ENCODE results near the gene PIK3R4.

Gene PIK3R4

GRCh38 chr3:130709671-130710070 lies 37.0 kb downstream of the PIK3R4 start:
- H3K36me3 ChIP-seq (ENCODE audit: control insufficient read depth, low read depth, low read length): peaks cover 27% of the 10 kb centered on the region
- H3K4me1 ChIP-seq (ENCODE audit: control insufficient read depth, low read depth, low read length): no peaks in the 10 kb centered on the region
- no peak overlapping the region for H3K27ac ChIP-seq (ENCODE audit: low read length)
- H3K9me3 ChIP-seq (ENCODE audit: control insufficient read depth, low read depth, low read length): no peaks in the 10 kb centered on the region
- no peak overlapping the region for H3K9ac ChIP-seq (ENCODE audit: low read length)
- H3K27me3 ChIP-seq (ENCODE audit: control insufficient read depth, insufficient read depth, low read length): no peaks in the 10 kb centered on the region
- no peak overlapping the region for H3K4me3 ChIP-seq (ENCODE audit: low read length)

- Histone ChIP-seq H3K27ac (ENCODE audit: low read length) (no peak overlapping the region), H3K4me1 (ENCODE audit: control insufficient read depth, low read depth, low read length) (no peaks in the 10 kb centered on the region), H3K9me3 (ENCODE audit: control insufficient read depth, low read depth, low read length) (no peaks in the 10 kb centered on the region), H3K27me3 (ENCODE audit: control insufficient read depth, insufficient read depth, low read length) (no peaks in the 10 kb centered on the region), H3K4me3 (ENCODE audit: low read length) (no peak overlapping the region), H3K36me3 (ENCODE audit: control insufficient read depth, low read depth, low read length) (peaks cover 32% of the 10 kb centered on the region), H3K9ac (ENCODE audit: low read length) (no peak overlapping the region)
These were observed 38.6 kb downstream of the PIK3R4 start for GRCh38 chr3:130707902-130708601.

DNA sequence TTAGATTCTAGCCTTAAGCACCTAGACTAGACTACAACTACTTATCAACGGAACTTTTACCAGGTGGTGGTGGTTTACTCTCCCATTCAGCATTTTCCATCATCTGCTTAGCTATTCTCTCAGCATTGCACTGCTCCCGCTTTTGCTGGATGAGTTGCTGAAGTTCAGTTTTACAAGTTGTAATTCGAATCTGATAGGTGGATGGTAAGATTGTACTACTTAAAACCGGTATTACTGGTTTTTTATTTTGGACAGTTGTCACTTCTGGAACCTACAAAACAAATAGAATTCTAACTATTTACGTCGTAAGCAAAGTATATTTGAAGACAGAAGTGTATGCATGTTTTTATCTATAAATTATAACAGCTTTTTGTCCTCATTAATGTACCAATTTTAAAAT lies 41.1 kb downstream of the PIK3R4 start:
- Histone ChIP-seq H3K9ac (ENCODE audit: low read length) (no peak overlapping the region), H3K27me3 (ENCODE audit: control insufficient read depth, insufficient read depth, low read length) (no peaks in the 10 kb centered on the region), H3K27ac (ENCODE audit: low read length) (no peak overlapping the region), H3K9me3 (ENCODE audit: control insufficient read depth, low read depth, low read length) (no peaks in the 10 kb centered on the region), H3K36me3 (ENCODE audit: control insufficient read depth, low read depth, low read length) (peaks cover 32% of the 10 kb centered on the region), H3K4me1 (ENCODE audit: control insufficient read depth, low read depth, low read length) (no peaks in the 10 kb centered on the region), H3K4me3 (ENCODE audit: low read length) (no peak overlapping the region)

- H3K36me3 ChIP-seq (ENCODE audit: control insufficient read depth, low read depth, low read length): peaks cover 37% of the 10 kb centered on the region
These were observed 43.6 kb downstream of the PIK3R4 start for GRCh38 chr3:130702985-130703384.

GRCh38 chr3:130700541-130700940 lies 46.1 kb downstream of the PIK3R4 start:
- no peaks in the 10 kb centered on the region for H3K27me3 ChIP-seq (ENCODE audit: control insufficient read depth, insufficient read depth, low read length)
- peaks cover 30% of the 10 kb centered on the region for H3K36me3 ChIP-seq (ENCODE audit: control insufficient read depth, low read depth, low read length)
- H3K27ac ChIP-seq (ENCODE audit: low read length): no peak overlapping the region
- no peaks in the 10 kb centered on the region for H3K4me1 ChIP-seq (ENCODE audit: control insufficient read depth, low read depth, low read length)
- H3K4me3 ChIP-seq (ENCODE audit: low read length): no peak overlapping the region
- H3K9ac ChIP-seq (ENCODE audit: low read length): no peak overlapping the region
- no peaks in the 10 kb centered on the region for H3K9me3 ChIP-seq (ENCODE audit: control insufficient read depth, low read depth, low read length)

More at GRCh38 chr3:130702985-130703384, 43.6 kb downstream of the PIK3R4 start:
- no peak overlapping the region for H3K9ac ChIP-seq (ENCODE audit: low read length)
- no peaks in the 10 kb centered on the region for H3K4me1 ChIP-seq (ENCODE audit: control insufficient read depth, low read depth, low read length)
- no peaks in the 10 kb centered on the region for H3K27me3 ChIP-seq (ENCODE audit: control insufficient read depth, insufficient read depth, low read length)
- H3K9me3 ChIP-seq (ENCODE audit: control insufficient read depth, low read depth, low read length): no peaks in the 10 kb centered on the region
- no peak overlapping the region for H3K27ac ChIP-seq (ENCODE audit: low read length)
- H3K4me3 ChIP-seq (ENCODE audit: low read length): no peak overlapping the region

- Histone ChIP-seq H3K9ac (ENCODE audit: low read length) (no peak overlapping the region), H3K9me3 (ENCODE audit: control insufficient read depth, low read depth, low read length) (no peaks in the 10 kb centered on the region), H3K4me3 (ENCODE audit: low read length) (no peak overlapping the region), H3K4me1 (ENCODE audit: control insufficient read depth, low read depth, low read length) (no peaks in the 10 kb centered on the region), H3K27ac (ENCODE audit: low read length) (no peak overlapping the region), H3K36me3 (ENCODE audit: control insufficient read depth, low read depth, low read length) (peaks cover 28% of the 10 kb centered on the region), H3K27me3 (ENCODE audit: control insufficient read depth, insufficient read depth, low read length) (no peaks in the 10 kb centered on the region)
These were observed 46.9 kb downstream of the PIK3R4 start for GRCh38 chr3:130699765-130700164.

GRCh38 chr3:130693314-130693713 lies 53.3 kb downstream of the PIK3R4 start:
- H3K27me3 ChIP-seq (ENCODE audit: control insufficient read depth, insufficient read depth, low read length): no peaks in the 10 kb centered on the region
- H3K9me3 ChIP-seq (ENCODE audit: control insufficient read depth, low read depth, low read length): no peaks in the 10 kb centered on the region
- H3K4me3 ChIP-seq (ENCODE audit: low read length): no peak overlapping the region
- H3K36me3 ChIP-seq (ENCODE audit: control insufficient read depth, low read depth, low read length): peaks cover 21% of the 10 kb centered on the region
- H3K27ac ChIP-seq (ENCODE audit: low read length): no peak overlapping the region
- H3K4me1 ChIP-seq (ENCODE audit: control insufficient read depth, low read depth, low read length): no peaks in the 10 kb centered on the region
- no peak overlapping the region for H3K9ac ChIP-seq (ENCODE audit: low read length)

DNA sequence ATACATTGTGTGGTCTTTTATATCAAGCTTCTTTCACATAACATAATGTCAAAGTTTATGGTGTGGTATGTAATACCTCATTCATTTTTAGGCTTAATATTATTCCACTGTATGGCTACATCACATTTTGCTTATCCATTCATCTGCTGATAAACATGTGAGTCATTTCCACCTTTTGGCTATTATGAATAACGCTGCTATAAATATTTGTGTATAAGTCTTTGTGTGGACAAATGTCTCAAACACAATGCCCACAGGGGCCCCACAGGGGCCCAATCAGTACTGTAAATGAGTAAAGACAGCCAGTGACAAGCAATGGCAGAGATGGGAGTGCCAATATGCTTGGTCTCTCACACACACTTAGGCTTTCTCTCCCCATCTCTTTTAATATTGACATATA lies 54.2 kb downstream of the PIK3R4 start:
- Histone ChIP-seq H3K4me1 (ENCODE audit: control insufficient read depth, low read depth, low read length) (no peaks in the 10 kb centered on the region), H3K27me3 (ENCODE audit: control insufficient read depth, insufficient read depth, low read length) (no peaks in the 10 kb centered on the region), H3K4me3 (ENCODE audit: low read length) (no peak overlapping the region), H3K36me3 (ENCODE audit: control insufficient read depth, low read depth, low read length) (peaks cover 24% of the 10 kb centered on the region), H3K27ac (ENCODE audit: low read length) (no peak overlapping the region), H3K9ac (ENCODE audit: low read length) (no peak overlapping the region), H3K9me3 (ENCODE audit: control insufficient read depth, low read depth, low read length) (no peaks in the 10 kb centered on the region)

DNA sequence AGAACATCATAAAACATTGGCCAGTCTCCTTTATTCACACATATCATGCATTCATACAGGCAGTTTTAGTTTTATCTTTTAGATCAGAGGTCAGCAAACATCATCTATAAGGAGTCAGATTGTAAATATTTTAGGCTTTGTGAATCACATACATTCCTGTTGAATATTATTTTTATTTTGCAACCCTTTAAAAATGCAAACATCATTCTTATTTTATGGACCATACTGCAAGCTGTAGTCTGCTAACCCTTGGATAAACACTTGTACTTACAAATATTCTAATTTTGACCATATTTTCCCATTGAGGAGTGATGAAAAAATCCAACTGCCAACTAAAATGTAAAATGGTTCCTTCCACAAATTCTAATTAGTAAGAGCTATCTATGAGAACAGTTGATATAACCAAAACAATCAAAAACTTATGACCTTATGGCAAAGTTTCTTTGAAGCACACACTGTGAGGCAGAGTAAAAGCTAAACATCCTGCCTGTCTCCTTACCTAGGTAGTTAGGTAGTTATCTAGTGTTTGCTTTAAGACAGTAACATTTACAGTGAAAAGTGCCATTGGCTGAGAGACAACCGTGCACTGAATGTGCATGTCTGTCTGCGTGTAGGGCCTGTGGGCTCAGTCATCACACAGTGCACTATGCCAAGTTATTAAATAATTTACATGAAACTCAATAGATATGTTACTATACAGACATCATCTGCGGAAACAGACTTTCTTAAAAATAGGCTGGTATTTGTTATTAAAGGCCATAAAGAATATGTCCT lies 57.7 kb downstream of the PIK3R4 start:
- Histone ChIP-seq H3K9ac (ENCODE audit: low read length) (no peak overlapping the region), H3K4me3 (ENCODE audit: low read length) (no peak overlapping the region), H3K27me3 (ENCODE audit: control insufficient read depth, insufficient read depth, low read length) (no peaks in the 10 kb centered on the region), H3K27ac (ENCODE audit: low read length) (no peak overlapping the region), H3K36me3 (ENCODE audit: control insufficient read depth, low read depth, low read length) (peaks cover 28% of the 10 kb centered on the region), H3K9me3 (ENCODE audit: control insufficient read depth, low read depth, low read length) (no peaks in the 10 kb centered on the region), H3K4me1 (ENCODE audit: control insufficient read depth, low read depth, low read length) (no peaks in the 10 kb centered on the region)

- no peaks in the 10 kb centered on the region for H3K27me3 ChIP-seq (ENCODE audit: control insufficient read depth, insufficient read depth, low read length)
- no peaks in the 10 kb centered on the region for H3K9me3 ChIP-seq (ENCODE audit: control insufficient read depth, low read depth, low read length)
- no peak overlapping the region for H3K27ac ChIP-seq (ENCODE audit: low read length)
- H3K9ac ChIP-seq (ENCODE audit: low read length): no peak overlapping the region
- H3K4me3 ChIP-seq (ENCODE audit: low read length): no peak overlapping the region
- peaks cover 35% of the 10 kb centered on the region for H3K36me3 ChIP-seq (ENCODE audit: control insufficient read depth, low read depth, low read length)
- H3K4me1 ChIP-seq (ENCODE audit: control insufficient read depth, low read depth, low read length): no peaks in the 10 kb centered on the region
These were observed 58.5 kb downstream of the PIK3R4 start for GRCh38 chr3:130688015-130688688.

- Histone ChIP-seq H3K27me3 (ENCODE audit: control insufficient read depth, insufficient read depth, low read length) (no peaks in the 10 kb centered on the region), H3K9ac (ENCODE audit: low read length) (no peak overlapping the region), H3K27ac (ENCODE audit: low read length) (no peak overlapping the region), H3K36me3 (ENCODE audit: control insufficient read depth, low read depth, low read length) (peaks cover 39% of the 10 kb centered on the region), H3K9me3 (ENCODE audit: control insufficient read depth, low read depth, low read length) (no peaks in the 10 kb centered on the region), H3K4me1 (ENCODE audit: control insufficient read depth, low read depth, low read length) (no peaks in the 10 kb centered on the region), H3K4me3 (ENCODE audit: low read length) (no peak overlapping the region)
These were observed 59.3 kb downstream of the PIK3R4 start for GRCh38 chr3:130687327-130687726.

Data from iPS-18a (cell line).